ENCODE data around the gene C9orf72. TPM values are rescaled to one million over a fixed set of nuclear protein-coding genes. Genes with fewer than 3 reads are reported as not detected.

C9orf72 gene
- total and polyA plus RNA-seq, 2 of the 13 experiments (the other 11 are each of a cell fraction or from before 2014, with no cell fraction given) = 3.1 to 5.9 TPM

- POLR2A ChIA-PET = no interaction called here
- DNase-seq (ENCODE audit: low spot score) (no peak), ATAC-seq (peak; percentile 68), FAIRE-seq (no peak)
- H2AFZ ChIP-seq (ENCODE audit: low read length) = no peak overlapping the region
- H3K27ac ChIP-seq (ENCODE audit: extremely low read length, insufficient read depth, low read length) = no peak overlapping the region
- 23% methylated on average over 16 of the region's 25 CpGs for WGBS (ENCODE audit: low lambda C conversion rate)
- H3K4me1 ChIP-seq (ENCODE audit: insufficient read depth, low read length) = peaks cover 9% of the 10 kb centered on the region
- intact Hi-C loops (cut with micrococcal nuclease; ENCODE audit: unreplicated experiment) (loop anchor here (1.0 kb wide), 1 partner anchor 196 kb away; no protein-coding TSS in a partner anchor), in situ Hi-C loops (cut with HindIII; ENCODE audit: extremely low pct_ligation_motif_present, low pct_unique_long_range_greater_than_20kb) (loop anchor here (5.0 kb wide), 1 partner anchor 197 kb away; no protein-coding TSS in a partner anchor)
- no peaks in the 10 kb centered on the region for H3K36me3 ChIP-seq (replicated peaks in 1 of 2; ENCODE audit: control insufficient read depth in 1 of 2, insufficient read depth in 2 of 2, low read length in 2 of 2)
- CTCF ChIA-PET (ENCODE audit: low intra/inter-chr PET ratio, low total read pairs) = interaction anchor here (4.8 kb wide), 1 partner anchor 196 kb away, joined by 46 read pairs; no protein-coding TSS in a partner anchor
- H3K79me2 ChIP-seq (ENCODE audit: insufficient read depth, low read length) = no peaks in the 10 kb centered on the region
- peaks cover 7 to 26% of the 10 kb centered on the region in 2 experiments; a peak in 3 of 5 replicates for H3K27me3 ChIP-seq (ENCODE audit: control insufficient read depth in 1 of 2, insufficient read depth in 2 of 2, low read length in 2 of 2)
- peak overlapping the region; percentile 61 to 75 (median 61); a peak in 5 of 6 replicates for H3K4me3 ChIP-seq (replicated peaks in 1 of 3; ENCODE audit: insufficient read depth in 1 of 3, low read depth in 2 of 3, low read length in 3 of 3)
- H4K20me1 ChIP-seq (ENCODE audit: insufficient read depth, low read length) = no peaks in the 10 kb centered on the region
- no TSS peak for BruUV-seq (replicated peaks)
- no peaks in the 10 kb centered on the region for H3K9me3 ChIP-seq (ENCODE audit: low read length)
- H3K9ac ChIP-seq (ENCODE audit: insufficient read depth, low read depth, low read length) = no peak overlapping the region
- peak overlapping the region; percentile 88 for H3K4me2 ChIP-seq (ENCODE audit: low read depth, low read length)
- TF ChIP-seq EZH2 (conservative IDR thresholded peaks at IDR 0.05; ENCODE audit: low read depth, low read length) (peak; percentile 71; the same call in 1 of the 2 replicates), ATF2 (CRISPR knock-in tag; IDR thresholded peaks at IDR 0.05) (no peak), HOXD1 (CRISPR knock-in tag; IDR thresholded peaks at IDR 0.05) (no peak)
Observed at GRCh38 chr9:27528886-27529315, 44.4 kb downstream of the C9orf72 start.

- Histone ChIP-seq H2AFZ (ENCODE audit: low read length) (no peak overlapping the region), H3K4me2 (ENCODE audit: low read depth, low read length) (peak overlapping the region; percentile 88), H3K9ac (ENCODE audit: insufficient read depth, low read depth, low read length) (no peak overlapping the region), H3K4me3 (replicated peaks in 1 of 3; ENCODE audit: insufficient read depth in 1 of 3, low read depth in 2 of 3, low read length in 3 of 3) (0 out of 6 replicates have a peak overlapping the region, but pooled peaks of 1 of the 3 experiments have one; percentile 75), H3K79me2 (ENCODE audit: insufficient read depth, low read length) (no peaks in the 10 kb centered on the region), H3K9me3 (ENCODE audit: low read length) (no peaks in the 10 kb centered on the region), H3K36me3 (replicated peaks in 1 of 2; ENCODE audit: control insufficient read depth in 1 of 2, insufficient read depth in 2 of 2, low read length in 2 of 2) (no peaks in the 10 kb centered on the region), H3K4me1 (ENCODE audit: insufficient read depth, low read length) (peaks cover 9% of the 10 kb centered on the region), H3K27me3 (ENCODE audit: control insufficient read depth in 1 of 2, insufficient read depth in 2 of 2, low read length in 2 of 2) (peaks cover 7 to 26% of the 10 kb centered on the region in 2 experiments; a peak in 3 of 5 replicates), H4K20me1 (ENCODE audit: insufficient read depth, low read length) (no peaks in the 10 kb centered on the region), H3K27ac (ENCODE audit: extremely low read length, insufficient read depth, low read length) (no peak overlapping the region)
- ChIA-PET CTCF (ENCODE audit: low intra/inter-chr PET ratio, low total read pairs) (interaction anchor here (4.8 kb wide), 1 partner anchor 195 kb away, joined by 46 read pairs; no protein-coding TSS in a partner anchor), POLR2A (no interaction called here)
- 67% methylated on average over 37 of the region's 44 CpGs for WGBS (ENCODE audit: low lambda C conversion rate)
- BruUV-seq (replicated peaks) = no TSS peak
- in situ Hi-C loops (cut with HindIII; ENCODE audit: extremely low pct_ligation_motif_present, low pct_unique_long_range_greater_than_20kb) = loop anchor here (5.0 kb wide), 1 partner anchor 196 kb away; no protein-coding TSS in a partner anchor
- ATAC-seq (no peak), DNase-seq (ENCODE audit: low spot score) (no peak), FAIRE-seq (no peak)
- intact Hi-C loops (cut with micrococcal nuclease; ENCODE audit: unreplicated experiment) = no loop called here
- TF ChIP-seq ZNF800 (CRISPR knock-in tag; IDR thresholded peaks at IDR 0.05) (0 out of 2 replicates have a peak, but pooled peaks have one; percentile 23), NCOA5 (CRISPR knock-in tag; IDR thresholded peaks at IDR 0.05) (no peak)
Observed at GRCh38 chr9:27528076-27528885, 45.0 kb downstream of the C9orf72 start.

Measured in HepG2 (cell line).